ENCODE measurements around the gene NANOG.

DNA sequence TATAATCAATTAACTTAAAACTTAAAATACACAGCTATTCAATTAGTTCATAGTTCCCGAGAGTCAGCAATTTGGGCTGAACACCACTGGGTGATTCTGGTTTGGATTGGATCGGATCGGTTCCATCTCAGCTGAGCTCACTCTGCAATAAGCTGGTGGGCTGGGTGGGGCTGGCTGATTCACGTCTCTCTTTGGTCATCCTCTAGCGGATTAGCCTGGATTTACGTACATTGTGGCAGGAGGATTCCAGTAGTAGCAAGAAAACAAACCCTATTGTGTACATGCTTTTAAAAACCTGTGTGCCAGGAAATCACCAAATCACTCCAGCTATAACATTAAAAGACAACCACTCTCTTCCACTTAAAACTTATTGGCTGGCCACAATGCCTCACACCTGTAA lies 38.9 kb upstream of the NANOG start:
- TF ChIP-seq HDAC2 (IDR thresholded peaks at IDR 0.05): no peak
- TF ChIP-seq RCOR1 (IDR thresholded peaks at IDR 0.05; ENCODE audit: low read depth, low read length): no peak
- TF ChIP-seq CTCF (IDR thresholded peaks at IDR 0.05): no peak
- no peak for TF ChIP-seq POLR2A (IDR thresholded peaks at IDR 0.05; ENCODE audit: low read length)
- no peak for TF ChIP-seq EP300 (IDR thresholded peaks at IDR 0.05)
- TF ChIP-seq, protein P1, sequence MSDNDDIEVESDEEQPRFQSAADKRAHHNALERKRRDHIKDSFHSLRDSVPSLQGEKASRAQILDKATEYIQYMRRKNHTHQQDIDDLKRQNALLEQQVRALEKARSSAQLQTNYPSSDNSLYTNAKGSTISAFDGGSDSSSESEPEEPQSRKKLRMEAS (IDR thresholded peaks at IDR 0.05): no peak
- TF ChIP-seq CHD4 (IDR thresholded peaks at IDR 0.05; ENCODE audit: borderline replicate concordance): no peak
- TF ChIP-seq, protein P2, sequence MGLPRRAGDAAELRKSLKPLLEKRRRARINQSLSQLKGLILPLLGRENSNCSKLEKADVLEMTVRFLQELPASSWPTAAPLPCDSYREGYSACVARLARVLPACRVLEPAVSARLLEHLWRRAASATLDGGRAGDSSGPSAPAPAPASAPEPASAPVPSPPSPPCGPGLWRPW (IDR thresholded peaks at IDR 0.05): no peak
- no peak for TF ChIP-seq CEBPB (IDR thresholded peaks at IDR 0.05)
- no peak for TF ChIP-seq ELK1 (IDR thresholded peaks at IDR 0.05; ENCODE audit: low read depth, low read length)
- no peak for TF ChIP-seq HMGXB4 (CRISPR knock-in tag; IDR thresholded peaks at IDR 0.05; ENCODE audit: borderline replicate concordance)

All from A549 (cell line).